Measurements from ENCODE around the gene PCNX2.

The PCNX2 gene

DNA sequence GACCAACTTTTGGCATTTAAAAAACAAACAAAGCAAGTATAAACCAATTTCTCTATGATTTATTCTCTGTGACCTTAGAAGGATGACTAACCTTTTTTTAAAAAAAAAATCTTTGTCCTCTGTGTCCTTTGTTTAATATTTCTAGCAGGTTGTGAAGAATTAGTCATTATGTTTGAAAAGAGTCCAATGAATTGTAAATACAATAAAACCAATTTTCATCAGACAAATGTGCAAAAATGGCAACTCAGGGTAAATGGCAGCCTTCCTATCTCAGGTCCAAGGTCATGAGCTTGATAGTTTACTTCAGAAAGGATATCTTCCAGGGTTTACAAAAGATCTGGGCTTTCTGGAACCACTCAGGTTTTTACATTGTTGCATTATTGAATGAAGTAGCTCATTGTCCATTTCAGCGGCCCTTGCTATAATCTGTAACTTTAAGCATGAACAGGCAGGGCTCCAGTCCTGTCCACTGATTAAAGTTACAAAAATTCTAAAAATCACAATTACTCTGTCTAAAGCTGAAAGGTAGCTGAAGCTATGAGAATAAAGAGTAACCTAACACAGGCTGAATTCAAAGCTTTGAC lies 20.3 kb upstream of the PCNX2 start:
- H3K9ac ChIP-seq (ENCODE audit: low read length) = no peak overlapping the region
- H3K36me3 ChIP-seq (replicated peaks; ENCODE audit: insufficient read depth, low read length) = no peaks in the 10 kb centered on the region
- H4K20me1 ChIP-seq (ENCODE audit: insufficient read depth, low read length) = no peaks in the 10 kb centered on the region
- no peak overlapping the region for H3K4me3 ChIP-seq (ENCODE audit: low read length)
- no peak for DNase-seq
- H3K9me2 ChIP-seq (replicated peaks; ENCODE audit: insufficient read depth, low read length) = no peaks in the 10 kb centered on the region
- H3K27me3 ChIP-seq (replicated peaks; ENCODE audit: insufficient read depth, low read length) = no peaks in the 10 kb centered on the region
- H3K79me2 ChIP-seq (ENCODE audit: low read length) = no peaks in the 10 kb centered on the region
- H3K4me2 ChIP-seq (ENCODE audit: low read depth, low read length) = no peak overlapping the region
- H3K27ac ChIP-seq (ENCODE audit: low read length) = no peak overlapping the region
- H2AFZ ChIP-seq (ENCODE audit: low read length) = no peak overlapping the region
- no peaks in the 10 kb centered on the region for H3K9me3 ChIP-seq (replicated peaks; ENCODE audit: insufficient read depth, low read length)
- peaks cover 12% of the 10 kb centered on the region for H3K4me1 ChIP-seq (ENCODE audit: low read length)
- peaks cover 14% of the 10 kb centered on the region for H3F3A ChIP-seq (ENCODE audit: insufficient read depth, low read length)
- TF ChIP-seq EZH2 (optimal IDR thresholded peaks at IDR 0.05; ENCODE audit: low read depth, low read length) (no peak), EZH2phosphoT487 (IDR thresholded peaks at IDR 0.05; ENCODE audit: low read length) (no peak)
- TF ChIP-seq, protein P1, sequence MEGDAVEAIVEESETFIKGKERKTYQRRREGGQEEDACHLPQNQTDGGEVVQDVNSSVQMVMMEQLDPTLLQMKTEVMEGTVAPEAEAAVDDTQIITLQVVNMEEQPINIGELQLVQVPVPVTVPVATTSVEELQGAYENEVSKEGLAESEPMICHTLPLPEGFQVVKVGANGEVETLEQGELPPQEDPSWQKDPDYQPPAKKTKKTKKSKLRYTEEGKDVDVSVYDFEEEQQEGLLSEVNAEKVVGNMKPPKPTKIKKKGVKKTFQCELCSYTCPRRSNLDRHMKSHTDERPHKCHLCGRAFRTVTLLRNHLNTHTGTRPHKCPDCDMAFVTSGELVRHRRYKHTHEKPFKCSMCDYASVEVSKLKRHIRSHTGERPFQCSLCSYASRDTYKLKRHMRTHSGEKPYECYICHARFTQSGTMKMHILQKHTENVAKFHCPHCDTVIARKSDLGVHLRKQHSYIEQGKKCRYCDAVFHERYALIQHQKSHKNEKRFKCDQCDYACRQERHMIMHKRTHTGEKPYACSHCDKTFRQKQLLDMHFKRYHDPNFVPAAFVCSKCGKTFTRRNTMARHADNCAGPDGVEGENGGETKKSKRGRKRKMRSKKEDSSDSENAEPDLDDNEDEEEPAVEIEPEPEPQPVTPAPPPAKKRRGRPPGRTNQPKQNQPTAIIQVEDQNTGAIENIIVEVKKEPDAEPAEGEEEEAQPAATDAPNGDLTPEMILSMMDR (IDR thresholded peaks at IDR 0.05; ENCODE audit: low read length) = no peak

- TF ChIP-seq EZH2phosphoT487 (IDR thresholded peaks at IDR 0.05; ENCODE audit: low read length) (no peak), EZH2 (optimal IDR thresholded peaks at IDR 0.05; ENCODE audit: low read depth, low read length) (no peak)
- TF ChIP-seq, protein P1 (IDR thresholded peaks at IDR 0.05; ENCODE audit: low read length) = no peak
- H3F3A ChIP-seq (ENCODE audit: insufficient read depth, low read length) = no peaks in the 10 kb centered on the region
- H4K20me1 ChIP-seq (ENCODE audit: insufficient read depth, low read length) = no peaks in the 10 kb centered on the region
- H3K4me2 ChIP-seq (ENCODE audit: low read depth, low read length) = no peak overlapping the region
- peaks cover under 1% of the 10 kb centered on the region; the same call in 1 of the 2 replicates for H3K4me1 ChIP-seq (ENCODE audit: low read length)
- no peak for DNase-seq
- H3K9me3 ChIP-seq (replicated peaks; ENCODE audit: insufficient read depth, low read length) = no peaks in the 10 kb centered on the region
- no peaks in the 10 kb centered on the region for H3K9me2 ChIP-seq (replicated peaks; ENCODE audit: insufficient read depth, low read length)
- no peak overlapping the region for H3K4me3 ChIP-seq (ENCODE audit: low read length)
- no peak overlapping the region for H3K9ac ChIP-seq (ENCODE audit: low read length)
- H3K27ac ChIP-seq (ENCODE audit: low read length) = no peak overlapping the region
- H2AFZ ChIP-seq (ENCODE audit: low read length) = no peak overlapping the region
- H3K36me3 ChIP-seq (replicated peaks; ENCODE audit: insufficient read depth, low read length) = no peaks in the 10 kb centered on the region
- no peaks in the 10 kb centered on the region for H3K79me2 ChIP-seq (ENCODE audit: low read length)
- no peaks in the 10 kb centered on the region for H3K27me3 ChIP-seq (replicated peaks; ENCODE audit: insufficient read depth, low read length)
These were observed 18.1 kb upstream of the PCNX2 start for GRCh38 chr1:233313434-233314155.

- no peaks in the 10 kb centered on the region for H3K27me3 ChIP-seq (replicated peaks; ENCODE audit: insufficient read depth, low read length)
- H3F3A ChIP-seq (ENCODE audit: insufficient read depth, low read length) = no peaks in the 10 kb centered on the region
- H3K27ac ChIP-seq (ENCODE audit: low read length) = no peak overlapping the region
- no peak overlapping the region for H3K4me3 ChIP-seq (ENCODE audit: low read length)
- no peak overlapping the region for H2AFZ ChIP-seq (ENCODE audit: low read length)
- H3K79me2 ChIP-seq (ENCODE audit: low read length) = no peaks in the 10 kb centered on the region
- peak; percentile 68 for DNase-seq
- no peaks in the 10 kb centered on the region for H3K9me3 ChIP-seq (replicated peaks; ENCODE audit: insufficient read depth, low read length)
- TF ChIP-seq, protein P1 (IDR thresholded peaks at IDR 0.05; ENCODE audit: low read length) = peak; percentile 92
- TF ChIP-seq EZH2phosphoT487 (IDR thresholded peaks at IDR 0.05; ENCODE audit: low read length) = no peak
- no peak overlapping the region for H3K4me2 ChIP-seq (ENCODE audit: low read depth, low read length)
- no peak overlapping the region for H3K9ac ChIP-seq (ENCODE audit: low read length)
- no peaks in the 10 kb centered on the region for H4K20me1 ChIP-seq (ENCODE audit: insufficient read depth, low read length)
- H3K4me1 ChIP-seq (ENCODE audit: low read length) = no peaks in the 10 kb centered on the region
- no peaks in the 10 kb centered on the region for H3K36me3 ChIP-seq (replicated peaks; ENCODE audit: insufficient read depth, low read length)
- H3K9me2 ChIP-seq (replicated peaks; ENCODE audit: insufficient read depth, low read length) = no peaks in the 10 kb centered on the region
These were observed 9.1 kb upstream of the PCNX2 start for GRCh38 chr1:233304489-233305102.
